OCI-LY1 (cell line): Measurements from ENCODE around the gene IMPA2.

Experiments
- H2AFZ ChIP-seq: fragments of 200-600 bp; sonication (generic), shearing (Covaris generic); 2 replicates; pipeline ENCODE4 v1.6.0; 2014; ENCODE audit warnings: antibody characterized with exemption, mild to moderate bottlenecking, low read length
- H3F3A ChIP-seq: fragments of 200-600 bp; sonication (generic), shearing (Covaris generic); 2 replicates; pipeline ENCODE4 v1.6.0; 2014; ENCODE audit warnings: mild to moderate bottlenecking, antibody characterized with exemption, low read length, moderate library complexity; ENCODE audit not compliant: insufficient read depth
- H3K27ac ChIP-seq: fragments of 200-600 bp; sonication (generic); 2 replicates; pipeline ENCODE4 v1.5.1; 2014; ENCODE audit warnings: low read length, mixed run types, mild to moderate bottlenecking, low read depth; ENCODE audit not compliant: poor library complexity, severe bottlenecking
- H3K27me3 ChIP-seq: fragments of 200-600 bp; sonication (generic); 2 replicates; pipeline ENCODE4 v1.6.0; 2014; ENCODE audit warnings: antibody characterized with exemption, mild to moderate bottlenecking, low read length, moderate library complexity; ENCODE audit not compliant: insufficient read depth
- H3K36me3 ChIP-seq: fragments of 200-600 bp; sonication (generic); 2 replicates; pipeline ENCODE4 v1.6.1; 2014; ENCODE audit warnings: mild to moderate bottlenecking, antibody characterized with exemption, low read length, moderate library complexity, mixed read lengths; ENCODE audit not compliant: insufficient read depth
- H3K4me1 ChIP-seq: fragments of 200-600 bp; sonication (generic); 2 replicates; pipeline ENCODE4 v1.5.1; 2014; ENCODE audit warnings: mild to moderate bottlenecking, low read length, moderate library complexity; ENCODE audit not compliant: insufficient read depth, severe bottlenecking
- H3K4me2 ChIP-seq: fragments of 200-600 bp; sonication (generic), shearing (Covaris generic); 2 replicates; pipeline ENCODE4 v1.6.1; 2014; ENCODE audit warnings: low read length
- H3K4me3 ChIP-seq: fragments of 200-600 bp; sonication (generic); 2 replicates; pipeline ENCODE4 v1.5.1; 2014; ENCODE audit warnings: low read length, low read depth, mild to moderate bottlenecking, mixed read lengths; ENCODE audit not compliant: poor library complexity, severe bottlenecking
- H3K79me2 ChIP-seq: fragments of 200-600 bp; shearing (Covaris generic); 2 replicates; pipeline ENCODE4 v1.6.1; 2016; ENCODE audit warnings: mixed run types, low read length, mixed read lengths; ENCODE audit not compliant: insufficient read depth
- H3K9ac ChIP-seq: fragments of 200-600 bp; sonication (generic), shearing (Covaris generic); 2 replicates; pipeline ENCODE4 v1.6.1; 2014; ENCODE audit warnings: mild to moderate bottlenecking, low read length, mixed read lengths
- H3K9me2 ChIP-seq: fragments of 200-600 bp; sonication (generic), shearing (Covaris generic); 2 replicates; pipeline ENCODE4 v1.6.1; 2014; ENCODE audit warnings: low read depth, mild to moderate bottlenecking, low read length, mixed read lengths
- H3K9me3 ChIP-seq: fragments of 200-600 bp; shearing (Covaris generic); 2 replicates; pipeline ENCODE4 v1.6.1; 2014; ENCODE audit warnings: low read length, mixed read lengths
- H4K20me1 ChIP-seq: fragments of 200-600 bp; sonication (generic), shearing (Covaris generic); 2 replicates; pipeline ENCODE4 v1.6.0; 2016; ENCODE audit warnings: mild to moderate bottlenecking, low read length; ENCODE audit not compliant: insufficient read depth
- EZH2 ChIP-seq: fragments of 200-600 bp; sonication (generic), shearing (Covaris generic); IDR thresholded peaks from 2 replicates; pipeline ENCODE4 v1.8.0; 2017; ENCODE audit warnings: borderline replicate concordance, mixed run types, mild to moderate bottlenecking, antibody characterized with exemption, low read length, moderate library complexity, mixed read lengths
- TF ChIP-seq, protein P1 (sequence below): fragments of 200-600 bp; sonication (generic), shearing (Covaris generic); IDR thresholded peaks from 2 replicates; pipeline ENCODE4 v1.5.1; 2017; ENCODE audit warnings: mild to moderate bottlenecking, antibody characterized with exemption, low read length, moderate library complexity, mixed read lengths

IMPA2 gene

DNA sequence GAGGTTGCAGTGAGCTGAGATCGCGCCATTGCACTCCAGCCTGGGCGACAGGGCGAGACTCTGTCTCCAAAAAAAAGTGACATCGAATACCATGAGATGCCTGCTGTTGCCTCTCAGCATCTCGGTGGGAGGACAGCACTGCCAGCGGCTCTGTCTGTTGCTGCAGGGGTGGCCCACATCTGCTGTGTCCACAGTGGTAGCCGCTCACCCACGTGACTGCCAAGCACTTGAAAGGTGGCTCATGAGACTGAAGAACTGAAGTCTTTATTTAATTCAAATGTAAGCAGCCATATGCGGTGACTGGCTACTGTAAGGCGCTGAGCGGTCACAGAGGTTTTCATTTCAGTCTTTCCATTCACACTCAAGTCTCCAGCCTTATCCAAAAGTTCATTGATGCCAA lies 25.8 kb downstream of the IMPA2 start:
- H3K79me2 ChIP-seq = no peaks in the 10 kb centered on the region
- peaks cover 3% of the 10 kb centered on the region; the same call in 1 of the 2 replicates for H3K27me3 ChIP-seq
- no peaks in the 10 kb centered on the region for H3K36me3 ChIP-seq
- H3K27ac ChIP-seq = no peak overlapping the region
- H3K4me1 ChIP-seq = no peaks in the 10 kb centered on the region
- TF ChIP-seq, protein P1, sequence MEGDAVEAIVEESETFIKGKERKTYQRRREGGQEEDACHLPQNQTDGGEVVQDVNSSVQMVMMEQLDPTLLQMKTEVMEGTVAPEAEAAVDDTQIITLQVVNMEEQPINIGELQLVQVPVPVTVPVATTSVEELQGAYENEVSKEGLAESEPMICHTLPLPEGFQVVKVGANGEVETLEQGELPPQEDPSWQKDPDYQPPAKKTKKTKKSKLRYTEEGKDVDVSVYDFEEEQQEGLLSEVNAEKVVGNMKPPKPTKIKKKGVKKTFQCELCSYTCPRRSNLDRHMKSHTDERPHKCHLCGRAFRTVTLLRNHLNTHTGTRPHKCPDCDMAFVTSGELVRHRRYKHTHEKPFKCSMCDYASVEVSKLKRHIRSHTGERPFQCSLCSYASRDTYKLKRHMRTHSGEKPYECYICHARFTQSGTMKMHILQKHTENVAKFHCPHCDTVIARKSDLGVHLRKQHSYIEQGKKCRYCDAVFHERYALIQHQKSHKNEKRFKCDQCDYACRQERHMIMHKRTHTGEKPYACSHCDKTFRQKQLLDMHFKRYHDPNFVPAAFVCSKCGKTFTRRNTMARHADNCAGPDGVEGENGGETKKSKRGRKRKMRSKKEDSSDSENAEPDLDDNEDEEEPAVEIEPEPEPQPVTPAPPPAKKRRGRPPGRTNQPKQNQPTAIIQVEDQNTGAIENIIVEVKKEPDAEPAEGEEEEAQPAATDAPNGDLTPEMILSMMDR = no peak
- TF ChIP-seq EZH2 = no peak
- H4K20me1 ChIP-seq = no peaks in the 10 kb centered on the region
- no peaks in the 10 kb centered on the region for H3K9me2 ChIP-seq
- H3K4me2 ChIP-seq = no peak overlapping the region
- no peak overlapping the region for H2AFZ ChIP-seq
- no peaks in the 10 kb centered on the region for H3F3A ChIP-seq
- H3K9me3 ChIP-seq = no peaks in the 10 kb centered on the region
- no peak overlapping the region for H3K4me3 ChIP-seq
- H3K9ac ChIP-seq = no peak overlapping the region

DNA sequence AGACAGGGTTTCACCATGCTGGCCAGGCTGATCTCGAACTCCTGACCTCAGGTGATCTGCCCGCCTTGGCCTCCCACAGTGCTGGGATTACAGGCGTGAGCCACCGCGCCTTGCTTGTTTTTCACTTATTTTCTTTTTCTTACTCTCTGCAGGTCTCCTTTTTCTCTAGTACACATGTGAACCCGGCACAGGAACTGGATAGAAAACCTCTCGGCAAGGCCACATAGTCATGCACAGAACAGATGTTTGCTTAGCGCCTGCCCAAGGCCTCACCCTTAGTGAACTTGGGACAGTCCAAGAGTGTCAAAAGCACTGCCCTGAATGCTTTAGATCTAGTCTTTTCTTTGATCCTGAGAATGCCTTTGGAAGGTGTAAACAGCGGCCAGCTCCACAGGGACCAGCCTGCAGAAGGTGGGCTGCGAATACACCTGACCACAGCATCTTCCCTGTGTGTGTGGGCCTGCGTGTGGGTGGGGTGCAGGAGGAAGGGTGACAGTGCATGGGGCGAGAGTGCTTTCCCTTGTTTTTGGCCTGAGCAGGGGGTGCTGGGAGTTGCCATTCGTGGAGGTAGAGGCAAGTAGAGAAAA lies 27.0 kb downstream of the IMPA2 start:
- Histone ChIP-seq H3K9me2 (no peaks in the 10 kb centered on the region), H3K9me3 (no peaks in the 10 kb centered on the region), H3K27me3 (peaks cover 3% of the 10 kb centered on the region; the same call in 1 of the 2 replicates), H3K4me1 (no peaks in the 10 kb centered on the region), H3K27ac (no peak overlapping the region), H3F3A (no peaks in the 10 kb centered on the region), H3K9ac (no peak overlapping the region), H3K79me2 (no peaks in the 10 kb centered on the region), H3K4me2 (no peak overlapping the region), H2AFZ (no peak overlapping the region), H4K20me1 (no peaks in the 10 kb centered on the region), H3K4me3 (no peak overlapping the region), H3K36me3 (no peaks in the 10 kb centered on the region)
- TF ChIP-seq EZH2 = no peak
- TF ChIP-seq, protein P1 = no peak

DNA sequence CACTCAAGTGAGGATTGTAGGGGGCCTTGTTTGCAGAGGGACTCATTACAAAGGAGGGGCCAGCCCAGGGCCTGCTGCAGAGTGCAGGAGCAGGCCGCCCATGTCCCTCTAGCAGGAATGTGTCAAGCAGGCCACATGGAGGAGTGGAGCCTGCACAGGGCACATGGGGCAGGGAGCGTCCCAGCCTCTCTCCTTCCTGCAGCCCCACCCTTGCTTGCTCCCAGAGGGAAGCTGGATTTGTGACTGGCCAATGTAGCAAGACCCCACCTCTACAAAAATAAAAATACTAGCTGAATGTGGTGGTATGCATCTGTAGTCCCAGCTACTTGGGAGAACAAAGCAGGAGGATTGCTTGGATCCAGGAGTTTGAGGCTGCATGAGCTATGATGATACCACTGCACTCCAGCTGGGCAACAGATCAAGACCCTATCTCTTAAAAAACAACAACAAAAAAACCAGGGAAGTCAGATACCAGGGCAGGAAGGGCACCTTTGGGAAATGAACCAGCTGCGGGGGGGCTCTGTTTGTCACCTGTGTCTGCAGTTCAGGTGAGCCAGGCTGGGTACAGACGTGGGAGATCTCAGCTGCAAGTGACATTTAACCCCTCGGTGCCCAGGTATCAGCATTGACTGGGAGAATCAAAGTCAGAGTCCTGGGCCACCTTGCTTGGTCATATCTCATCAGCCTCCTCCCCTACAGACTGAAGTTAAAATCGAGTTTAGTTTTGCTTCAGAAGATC lies 27.7 kb downstream of the IMPA2 start:
- no peak for TF ChIP-seq EZH2
- TF ChIP-seq, protein P1 = no peak
- peaks cover 3% of the 10 kb centered on the region; the same call in 1 of the 2 replicates for H3K27me3 ChIP-seq
- H3K27ac ChIP-seq = no peak overlapping the region
- no peaks in the 10 kb centered on the region for H3K79me2 ChIP-seq
- no peak overlapping the region for H2AFZ ChIP-seq
- H3K4me2 ChIP-seq = no peak overlapping the region
- H4K20me1 ChIP-seq = no peaks in the 10 kb centered on the region
- no peak overlapping the region for H3K4me3 ChIP-seq
- H3K9me3 ChIP-seq = no peaks in the 10 kb centered on the region
- H3F3A ChIP-seq = no peaks in the 10 kb centered on the region
- H3K9ac ChIP-seq = no peak overlapping the region
- H3K36me3 ChIP-seq = no peaks in the 10 kb centered on the region
- no peaks in the 10 kb centered on the region for H3K9me2 ChIP-seq
- no peaks in the 10 kb centered on the region for H3K4me1 ChIP-seq
